ENCODE measurements around the gene NUDT8. TPM values are rescaled to one million over a fixed set of nuclear protein-coding genes. Genes with fewer than 3 reads are reported as not detected.

The NUDT8 gene
- total and polyA plus RNA-seq, 2 experiments from 2014 or later: 5.0 to 15.1 TPM

DNA sequence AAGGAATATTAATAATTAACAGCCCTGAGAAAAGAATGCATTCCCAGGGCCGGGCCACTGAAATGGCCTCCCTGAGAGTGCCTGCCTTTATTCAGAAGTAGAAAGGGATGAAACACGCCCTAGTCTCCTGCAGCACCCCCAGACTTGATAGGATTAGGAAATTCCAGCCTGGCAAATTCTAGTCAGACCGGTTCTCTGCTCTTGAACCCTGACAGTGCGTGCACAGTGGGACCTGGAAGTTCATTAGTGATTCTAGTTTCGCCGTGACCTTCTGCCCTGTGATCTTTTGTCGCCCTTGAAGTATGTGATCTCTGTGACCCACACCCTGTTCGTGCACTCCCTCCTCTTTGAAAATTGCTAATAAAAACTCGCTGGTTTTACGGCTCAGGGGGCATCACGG is 48.3 kb downstream of the NUDT8 start:
- no peak for TF ChIP-seq ZNF114 (CRISPR knock-in tag; IDR thresholded peaks at IDR 0.05)
- no peak for TF ChIP-seq STAT1 (IDR thresholded peaks at IDR 0.05; ENCODE audit: unreplicated experiment)
- TF ChIP-seq JUNB (IDR thresholded peaks at IDR 0.05; ENCODE audit: unreplicated experiment): no peak
- TF ChIP-seq, protein P1, sequence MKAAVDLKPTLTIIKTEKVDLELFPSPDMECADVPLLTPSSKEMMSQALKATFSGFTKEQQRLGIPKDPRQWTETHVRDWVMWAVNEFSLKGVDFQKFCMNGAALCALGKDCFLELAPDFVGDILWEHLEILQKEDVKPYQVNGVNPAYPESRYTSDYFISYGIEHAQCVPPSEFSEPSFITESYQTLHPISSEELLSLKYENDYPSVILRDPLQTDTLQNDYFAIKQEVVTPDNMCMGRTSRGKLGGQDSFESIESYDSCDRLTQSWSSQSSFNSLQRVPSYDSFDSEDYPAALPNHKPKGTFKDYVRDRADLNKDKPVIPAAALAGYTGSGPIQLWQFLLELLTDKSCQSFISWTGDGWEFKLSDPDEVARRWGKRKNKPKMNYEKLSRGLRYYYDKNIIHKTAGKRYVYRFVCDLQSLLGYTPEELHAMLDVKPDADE (IDR thresholded peaks at IDR 0.05): no peak
- TF ChIP-seq, protein P2, sequence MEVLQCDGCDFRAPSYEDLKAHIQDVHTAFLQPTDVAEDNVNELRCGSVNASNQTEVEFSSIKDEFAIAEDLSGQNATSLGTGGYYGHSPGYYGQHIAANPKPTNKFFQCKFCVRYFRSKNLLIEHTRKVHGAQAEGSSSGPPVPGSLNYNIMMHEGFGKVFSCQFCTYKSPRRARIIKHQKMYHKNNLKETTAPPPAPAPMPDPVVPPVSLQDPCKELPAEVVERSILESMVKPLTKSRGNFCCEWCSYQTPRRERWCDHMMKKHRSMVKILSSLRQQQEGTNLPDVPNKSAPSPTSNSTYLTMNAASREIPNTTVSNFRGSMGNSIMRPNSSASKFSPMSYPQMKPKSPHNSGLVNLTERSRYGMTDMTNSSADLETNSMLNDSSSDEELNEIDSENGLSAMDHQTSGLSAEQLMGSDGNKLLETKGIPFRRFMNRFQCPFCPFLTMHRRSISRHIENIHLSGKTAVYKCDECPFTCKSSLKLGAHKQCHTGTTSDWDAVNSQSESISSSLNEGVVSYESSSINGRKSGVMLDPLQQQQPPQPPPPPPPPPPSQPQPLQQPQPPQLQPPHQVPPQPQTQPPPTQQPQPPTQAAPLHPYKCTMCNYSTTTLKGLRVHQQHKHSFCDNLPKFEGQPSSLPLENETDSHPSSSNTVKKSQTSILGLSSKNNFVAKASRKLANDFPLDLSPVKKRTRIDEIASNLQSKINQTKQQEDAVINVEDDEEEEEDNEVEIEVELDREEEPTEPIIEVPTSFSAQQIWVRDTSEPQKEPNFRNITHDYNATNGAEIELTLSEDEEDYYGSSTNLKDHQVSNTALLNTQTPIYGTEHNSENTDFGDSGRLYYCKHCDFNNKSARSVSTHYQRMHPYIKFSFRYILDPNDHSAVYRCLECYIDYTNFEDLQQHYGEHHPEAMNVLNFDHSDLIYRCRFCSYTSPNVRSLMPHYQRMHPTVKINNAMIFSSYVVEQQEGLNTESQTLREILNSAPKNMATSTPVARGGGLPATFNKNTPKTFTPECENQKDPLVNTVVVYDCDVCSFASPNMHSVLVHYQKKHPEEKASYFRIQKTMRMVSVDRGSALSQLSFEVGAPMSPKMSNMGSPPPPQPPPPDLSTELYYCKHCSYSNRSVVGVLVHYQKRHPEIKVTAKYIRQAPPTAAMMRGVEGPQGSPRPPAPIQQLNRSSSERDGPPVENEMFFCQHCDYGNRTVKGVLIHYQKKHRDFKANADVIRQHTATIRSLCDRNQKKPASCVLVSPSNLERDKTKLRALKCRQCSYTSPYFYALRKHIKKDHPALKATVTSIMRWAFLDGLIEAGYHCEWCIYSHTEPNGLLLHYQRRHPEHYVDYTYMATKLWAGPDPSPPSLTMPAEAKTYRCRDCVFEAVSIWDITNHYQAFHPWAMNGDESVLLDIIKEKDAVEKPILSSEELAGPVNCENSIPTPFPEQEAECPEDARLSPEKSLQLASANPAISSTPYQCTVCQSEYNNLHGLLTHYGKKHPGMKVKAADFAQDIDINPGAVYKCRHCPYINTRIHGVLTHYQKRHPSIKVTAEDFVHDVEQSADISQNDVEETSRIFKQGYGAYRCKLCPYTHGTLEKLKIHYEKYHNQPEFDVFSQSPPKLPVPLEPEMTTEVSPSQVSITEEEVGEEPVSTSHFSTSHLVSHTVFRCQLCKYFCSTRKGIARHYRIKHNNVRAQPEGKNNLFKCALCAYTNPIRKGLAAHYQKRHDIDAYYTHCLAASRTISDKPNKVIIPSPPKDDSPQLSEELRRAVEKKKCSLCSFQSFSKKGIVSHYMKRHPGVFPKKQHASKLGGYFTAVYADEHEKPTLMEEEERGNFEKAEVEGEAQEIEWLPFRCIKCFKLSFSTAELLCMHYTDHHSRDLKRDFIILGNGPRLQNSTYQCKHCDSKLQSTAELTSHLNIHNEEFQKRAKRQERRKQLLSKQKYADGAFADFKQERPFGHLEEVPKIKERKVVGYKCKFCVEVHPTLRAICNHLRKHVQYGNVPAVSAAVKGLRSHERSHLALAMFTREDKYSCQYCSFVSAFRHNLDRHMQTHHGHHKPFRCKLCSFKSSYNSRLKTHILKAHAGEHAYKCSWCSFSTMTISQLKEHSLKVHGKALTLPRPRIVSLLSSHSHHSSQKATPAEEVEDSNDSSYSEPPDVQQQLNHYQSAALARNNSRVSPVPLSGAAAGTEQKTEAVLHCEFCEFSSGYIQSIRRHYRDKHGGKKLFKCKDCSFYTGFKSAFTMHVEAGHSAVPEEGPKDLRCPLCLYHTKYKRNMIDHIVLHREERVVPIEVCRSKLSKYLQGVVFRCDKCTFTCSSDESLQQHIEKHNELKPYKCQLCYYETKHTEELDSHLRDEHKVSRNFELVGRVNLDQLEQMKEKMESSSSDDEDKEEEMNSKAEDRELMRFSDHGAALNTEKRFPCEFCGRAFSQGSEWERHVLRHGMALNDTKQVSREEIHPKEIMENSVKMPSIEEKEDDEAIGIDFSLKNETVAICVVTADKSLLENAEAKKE (CRISPR knock-in tag; IDR thresholded peaks at IDR 0.05): no peak
- no peak for TF ChIP-seq POLR2AphosphoS5 (IDR thresholded peaks at IDR 0.05; ENCODE audit: low read depth)
- no peak for TF ChIP-seq EZH2phosphoT487 (IDR thresholded peaks at IDR 0.05; ENCODE audit: unreplicated experiment)
- no peak for TF ChIP-seq NANOG (IDR thresholded peaks at IDR 0.05; ENCODE audit: borderline replicate concordance)
- TF ChIP-seq ZNF331 (CRISPR knock-in tag; IDR thresholded peaks at IDR 0.05; ENCODE audit: low read depth): no peak
- TF ChIP-seq, protein P3, sequence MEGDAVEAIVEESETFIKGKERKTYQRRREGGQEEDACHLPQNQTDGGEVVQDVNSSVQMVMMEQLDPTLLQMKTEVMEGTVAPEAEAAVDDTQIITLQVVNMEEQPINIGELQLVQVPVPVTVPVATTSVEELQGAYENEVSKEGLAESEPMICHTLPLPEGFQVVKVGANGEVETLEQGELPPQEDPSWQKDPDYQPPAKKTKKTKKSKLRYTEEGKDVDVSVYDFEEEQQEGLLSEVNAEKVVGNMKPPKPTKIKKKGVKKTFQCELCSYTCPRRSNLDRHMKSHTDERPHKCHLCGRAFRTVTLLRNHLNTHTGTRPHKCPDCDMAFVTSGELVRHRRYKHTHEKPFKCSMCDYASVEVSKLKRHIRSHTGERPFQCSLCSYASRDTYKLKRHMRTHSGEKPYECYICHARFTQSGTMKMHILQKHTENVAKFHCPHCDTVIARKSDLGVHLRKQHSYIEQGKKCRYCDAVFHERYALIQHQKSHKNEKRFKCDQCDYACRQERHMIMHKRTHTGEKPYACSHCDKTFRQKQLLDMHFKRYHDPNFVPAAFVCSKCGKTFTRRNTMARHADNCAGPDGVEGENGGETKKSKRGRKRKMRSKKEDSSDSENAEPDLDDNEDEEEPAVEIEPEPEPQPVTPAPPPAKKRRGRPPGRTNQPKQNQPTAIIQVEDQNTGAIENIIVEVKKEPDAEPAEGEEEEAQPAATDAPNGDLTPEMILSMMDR (conservative IDR thresholded peaks at IDR 0.05; ENCODE audit: low read depth in 2 of 2): no peak
- TF ChIP-seq EZH2 (IDR thresholded peaks at IDR 0.05; ENCODE audit: low read depth, unreplicated experiment): no peak
- no peak for TF ChIP-seq CREB1 (CRISPR knock-in tag; IDR thresholded peaks at IDR 0.05; ENCODE audit: low read depth)
- TF ChIP-seq, protein P4, sequence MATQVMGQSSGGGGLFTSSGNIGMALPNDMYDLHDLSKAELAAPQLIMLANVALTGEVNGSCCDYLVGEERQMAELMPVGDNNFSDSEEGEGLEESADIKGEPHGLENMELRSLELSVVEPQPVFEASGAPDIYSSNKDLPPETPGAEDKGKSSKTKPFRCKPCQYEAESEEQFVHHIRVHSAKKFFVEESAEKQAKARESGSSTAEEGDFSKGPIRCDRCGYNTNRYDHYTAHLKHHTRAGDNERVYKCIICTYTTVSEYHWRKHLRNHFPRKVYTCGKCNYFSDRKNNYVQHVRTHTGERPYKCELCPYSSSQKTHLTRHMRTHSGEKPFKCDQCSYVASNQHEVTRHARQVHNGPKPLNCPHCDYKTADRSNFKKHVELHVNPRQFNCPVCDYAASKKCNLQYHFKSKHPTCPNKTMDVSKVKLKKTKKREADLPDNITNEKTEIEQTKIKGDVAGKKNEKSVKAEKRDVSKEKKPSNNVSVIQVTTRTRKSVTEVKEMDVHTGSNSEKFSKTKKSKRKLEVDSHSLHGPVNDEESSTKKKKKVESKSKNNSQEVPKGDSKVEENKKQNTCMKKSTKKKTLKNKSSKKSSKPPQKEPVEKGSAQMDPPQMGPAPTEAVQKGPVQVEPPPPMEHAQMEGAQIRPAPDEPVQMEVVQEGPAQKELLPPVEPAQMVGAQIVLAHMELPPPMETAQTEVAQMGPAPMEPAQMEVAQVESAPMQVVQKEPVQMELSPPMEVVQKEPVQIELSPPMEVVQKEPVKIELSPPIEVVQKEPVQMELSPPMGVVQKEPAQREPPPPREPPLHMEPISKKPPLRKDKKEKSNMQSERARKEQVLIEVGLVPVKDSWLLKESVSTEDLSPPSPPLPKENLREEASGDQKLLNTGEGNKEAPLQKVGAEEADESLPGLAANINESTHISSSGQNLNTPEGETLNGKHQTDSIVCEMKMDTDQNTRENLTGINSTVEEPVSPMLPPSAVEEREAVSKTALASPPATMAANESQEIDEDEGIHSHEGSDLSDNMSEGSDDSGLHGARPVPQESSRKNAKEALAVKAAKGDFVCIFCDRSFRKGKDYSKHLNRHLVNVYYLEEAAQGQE (IDR thresholded peaks at IDR 0.05; ENCODE audit: unreplicated experiment): no peak
- DNase-seq (ENCODE audit: low spot score): peak; percentile 72
- Histone ChIP-seq H3K79me2 (replicated peaks; ENCODE audit: insufficient read depth) (peaks cover 27% of the 10 kb centered on the region), H2AFZ (no peak overlapping the region), H3K36me3 (ENCODE audit: insufficient read depth) (peaks cover 9% of the 10 kb centered on the region; the same call in 1 of the 2 replicates), H3K27me3 (ENCODE audit: insufficient read depth) (no peaks in the 10 kb centered on the region), H3K4me3 (peak overlapping the region; percentile 17), H3K4me2 (peak overlapping the region; percentile 69), H3K4me1 (ENCODE audit: insufficient read depth) (peaks cover 39% of the 10 kb centered on the region), H3K9me2 (ENCODE audit: insufficient read depth) (no peaks in the 10 kb centered on the region), H4K20me1 (replicated peaks; ENCODE audit: insufficient read depth) (peaks cover 13% of the 10 kb centered on the region; the same call in 1 of the 2 replicates), H3F3A (replicated peaks; ENCODE audit: low read depth) (peaks cover 9% of the 10 kb centered on the region), H3K27ac (ENCODE audit: low read depth) (no peak overlapping the region)
- ATAC-seq: no peak
- H3K27ac Mint-ChIP-seq: peak overlapping the region; percentile 94
- H3K36me3 Mint-ChIP-seq (ENCODE audit: low read depth): peaks cover 23% of the 10 kb centered on the region
- H3K4me3 Mint-ChIP-seq: peak overlapping the region; percentile 96
- peaks cover 58% of the 10 kb centered on the region for H3K4me1 Mint-ChIP-seq
- H3K9me3 Mint-ChIP-seq: peaks cover 2% of the 10 kb centered on the region; the same call in 2 of the 3 replicates
- peaks cover 30% of the 10 kb centered on the region for H3K27me3 Mint-ChIP-seq (ENCODE audit: insufficient read depth, low read depth, poor library complexity)

Measured in GM23338 (cell line).